Measurements from ENCODE around the gene PRM3.

Gene PRM3

GRCh38 chr16:11310634-11310977 lies 37.2 kb upstream of the PRM3 start:
- Histone ChIP-seq H3K4me1 (ENCODE audit: insufficient read depth, low read length, severe bottlenecking) (peaks cover 55% of the 10 kb centered on the region), H3F3A (ENCODE audit: insufficient read depth, low read length) (no peaks in the 10 kb centered on the region), H3K27me3 (ENCODE audit: insufficient read depth, low read length) (no peaks in the 10 kb centered on the region), H3K79me2 (ENCODE audit: insufficient read depth, low read length) (no peaks in the 10 kb centered on the region), H2AFZ (ENCODE audit: low read length) (no peak overlapping the region), H3K36me3 (ENCODE audit: insufficient read depth, low read length) (no peaks in the 10 kb centered on the region), H4K20me1 (ENCODE audit: insufficient read depth, low read length) (no peaks in the 10 kb centered on the region), H3K9me2 (ENCODE audit: low read depth, low read length) (no peaks in the 10 kb centered on the region), H3K9me3 (ENCODE audit: low read length) (peaks cover 12% of the 10 kb centered on the region; the same call in 1 of the 2 replicates), H3K27ac (ENCODE audit: low read depth, low read length, poor library complexity, severe bottlenecking) (peak overlapping the region; percentile 94), H3K4me2 (ENCODE audit: low read length) (peak overlapping the region; percentile 48), H3K4me3 (ENCODE audit: low read depth, low read length, poor library complexity, severe bottlenecking) (peak overlapping the region; percentile 25), H3K9ac (ENCODE audit: low read length) (peak overlapping the region; percentile 33; the same call in 1 of the 2 replicates)
- TF ChIP-seq, protein P1, sequence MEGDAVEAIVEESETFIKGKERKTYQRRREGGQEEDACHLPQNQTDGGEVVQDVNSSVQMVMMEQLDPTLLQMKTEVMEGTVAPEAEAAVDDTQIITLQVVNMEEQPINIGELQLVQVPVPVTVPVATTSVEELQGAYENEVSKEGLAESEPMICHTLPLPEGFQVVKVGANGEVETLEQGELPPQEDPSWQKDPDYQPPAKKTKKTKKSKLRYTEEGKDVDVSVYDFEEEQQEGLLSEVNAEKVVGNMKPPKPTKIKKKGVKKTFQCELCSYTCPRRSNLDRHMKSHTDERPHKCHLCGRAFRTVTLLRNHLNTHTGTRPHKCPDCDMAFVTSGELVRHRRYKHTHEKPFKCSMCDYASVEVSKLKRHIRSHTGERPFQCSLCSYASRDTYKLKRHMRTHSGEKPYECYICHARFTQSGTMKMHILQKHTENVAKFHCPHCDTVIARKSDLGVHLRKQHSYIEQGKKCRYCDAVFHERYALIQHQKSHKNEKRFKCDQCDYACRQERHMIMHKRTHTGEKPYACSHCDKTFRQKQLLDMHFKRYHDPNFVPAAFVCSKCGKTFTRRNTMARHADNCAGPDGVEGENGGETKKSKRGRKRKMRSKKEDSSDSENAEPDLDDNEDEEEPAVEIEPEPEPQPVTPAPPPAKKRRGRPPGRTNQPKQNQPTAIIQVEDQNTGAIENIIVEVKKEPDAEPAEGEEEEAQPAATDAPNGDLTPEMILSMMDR (IDR thresholded peaks at IDR 0.05; ENCODE audit: low read length), result no peak
- TF ChIP-seq EZH2 (IDR thresholded peaks at IDR 0.05; ENCODE audit: borderline replicate concordance, low read length), result no peak

- Histone ChIP-seq H3K4me2 (ENCODE audit: low read length) (peak overlapping the region; percentile 48), H3F3A (ENCODE audit: insufficient read depth, low read length) (no peaks in the 10 kb centered on the region), H3K27ac (ENCODE audit: low read depth, low read length, poor library complexity, severe bottlenecking) (peak overlapping the region; percentile 94), H3K36me3 (ENCODE audit: insufficient read depth, low read length) (no peaks in the 10 kb centered on the region), H3K4me3 (ENCODE audit: low read depth, low read length, poor library complexity, severe bottlenecking) (no peak overlapping the region), H3K4me1 (ENCODE audit: insufficient read depth, low read length, severe bottlenecking) (peaks cover 56% of the 10 kb centered on the region), H3K27me3 (ENCODE audit: insufficient read depth, low read length) (no peaks in the 10 kb centered on the region), H2AFZ (ENCODE audit: low read length) (no peak overlapping the region), H4K20me1 (ENCODE audit: insufficient read depth, low read length) (no peaks in the 10 kb centered on the region), H3K9me3 (ENCODE audit: low read length) (peaks cover 12% of the 10 kb centered on the region; the same call in 1 of the 2 replicates), H3K79me2 (ENCODE audit: insufficient read depth, low read length) (no peaks in the 10 kb centered on the region), H3K9ac (ENCODE audit: low read length) (peak overlapping the region; percentile 33; the same call in 1 of the 2 replicates), H3K9me2 (ENCODE audit: low read depth, low read length) (no peaks in the 10 kb centered on the region)
- TF ChIP-seq, protein P1 (IDR thresholded peaks at IDR 0.05; ENCODE audit: low read length), result no peak
- TF ChIP-seq EZH2 (IDR thresholded peaks at IDR 0.05; ENCODE audit: borderline replicate concordance, low read length), result no peak
Measured at GRCh38 chr16:11309895-11310633, 36.6 kb upstream of the PRM3 start.

GRCh38 chr16:11308493-11309283 lies 35.3 kb upstream of the PRM3 start:
- Histone ChIP-seq H3K4me1 (ENCODE audit: insufficient read depth, low read length, severe bottlenecking) (peaks cover 60% of the 10 kb centered on the region), H3K36me3 (ENCODE audit: insufficient read depth, low read length) (no peaks in the 10 kb centered on the region), H3K27ac (ENCODE audit: low read depth, low read length, poor library complexity, severe bottlenecking) (peak overlapping the region; percentile 94), H3K9me3 (ENCODE audit: low read length) (peaks cover 12% of the 10 kb centered on the region; the same call in 1 of the 2 replicates), H3K27me3 (ENCODE audit: insufficient read depth, low read length) (no peaks in the 10 kb centered on the region), H3K4me3 (ENCODE audit: low read depth, low read length, poor library complexity, severe bottlenecking) (no peak overlapping the region), H2AFZ (ENCODE audit: low read length) (no peak overlapping the region), H3K9me2 (ENCODE audit: low read depth, low read length) (no peaks in the 10 kb centered on the region), H3F3A (ENCODE audit: insufficient read depth, low read length) (no peaks in the 10 kb centered on the region), H3K9ac (ENCODE audit: low read length) (no peak overlapping the region), H3K79me2 (ENCODE audit: insufficient read depth, low read length) (no peaks in the 10 kb centered on the region), H3K4me2 (ENCODE audit: low read length) (no peak overlapping the region), H4K20me1 (ENCODE audit: insufficient read depth, low read length) (no peaks in the 10 kb centered on the region)
- TF ChIP-seq EZH2 (IDR thresholded peaks at IDR 0.05; ENCODE audit: borderline replicate concordance, low read length), result no peak
- TF ChIP-seq, protein P1 (IDR thresholded peaks at IDR 0.05; ENCODE audit: low read length), result no peak
